Measurements from ENCODE around the gene PMVK.
A peak's percentile ranks its signal among the peaks of the same experiment; 100 is the strongest.

Gene PMVK

DNA sequence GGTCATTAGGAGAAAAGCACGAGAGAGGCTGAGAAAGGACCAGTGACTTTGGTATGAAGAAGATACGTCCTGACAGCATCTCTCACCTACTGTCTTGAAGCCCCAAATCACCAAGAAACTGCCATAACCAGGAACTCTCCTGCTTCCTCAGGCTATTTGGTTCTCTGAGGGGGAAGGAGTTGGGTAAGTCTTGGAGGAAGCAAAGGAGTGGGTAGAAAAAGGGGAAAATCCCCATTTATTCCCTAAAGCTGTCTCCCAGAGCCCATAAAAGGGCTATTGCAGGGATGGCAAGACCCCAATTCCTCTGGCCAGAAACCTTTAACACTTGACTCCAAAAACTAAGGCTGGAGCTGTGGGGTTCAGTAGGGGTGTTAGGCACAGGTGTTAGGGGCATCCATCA, 21.5 kb upstream of the PMVK start:
- no peak overlapping the region for H3K4me3 ChIP-seq (ENCODE audit: low read depth, low read length)
- ChIA-PET CTCF (interaction anchor here (0.6 to 5.5 kb wide), 4 partner anchors 17 to 102 kb away, joined by 4 to 70 read pairs (median 48); partner anchors contain the start of gene LENEP), POLR2A (interaction anchor here (0.5 kb wide), 1 partner anchor 16 kb away, joined by 4 read pairs; no protein-coding TSS in a partner anchor)
- DNase-seq (ENCODE audit: low read depth, low spot score), result no peak
- TF ChIP-seq CTCF (IDR thresholded peaks at IDR 0.05; ENCODE audit: insufficient read depth, low read length, missing control alignments), result no peak

GRCh38 chr1:154957091-154957657, 20.7 kb upstream of the PMVK start:
- no peak for DNase-seq (ENCODE audit: low read depth, low spot score)
- no peak for TF ChIP-seq CTCF (IDR thresholded peaks at IDR 0.05; ENCODE audit: insufficient read depth, low read length, missing control alignments)
- ChIA-PET CTCF (interaction anchor here (0.5 to 5.5 kb wide), 11 partner anchors 15 to 287 kb away, joined by 3 to 70 read pairs (median 11); partner anchors contain the start of genes ADAM15, LENEP and SHC1), POLR2A (interaction anchor here (3.2 kb wide), 1 partner anchor 13 kb away, joined by 22 read pairs; the partner anchor contains the start of gene SHC1)
- H3K4me3 ChIP-seq (ENCODE audit: low read depth, low read length), result no peak overlapping the region

- CTCF ChIA-PET, result interaction anchor here (0.5 to 5.5 kb wide), 20 partner anchors 8 to 396 kb away, joined by 3 to 70 read pairs (median 8); partner anchors contain the start of genes ADAM15, LENEP and SHC1
- DNase-seq (ENCODE audit: low read depth, low spot score), result no peak
- POLR2A ChIA-PET, result interaction anchor here (1.2 to 3.2 kb wide), 6 partner anchors 14 to 96 kb away, joined by 3 to 22 read pairs (median 7); partner anchors contain the start of genes CKS1B, PMVK and SHC1
- H3K4me3 ChIP-seq (ENCODE audit: low read depth, low read length), result peak overlapping the region; percentile 66
- no peak for TF ChIP-seq CTCF (IDR thresholded peaks at IDR 0.05; ENCODE audit: insufficient read depth, low read length, missing control alignments)
Observed at GRCh38 chr1:154956544-154956941, 20.0 kb upstream of the PMVK start.

- peak within 1 kb of the TSS; percentile 66 for H3K4me3 ChIP-seq (ENCODE audit: low read depth, low read length)
- POLR2A ChIA-PET, result interaction anchor here (0.7 to 3.2 kb wide), 10 partner anchors 14 to 96 kb away, joined by 3 to 22 read pairs (median 4); partner anchors contain the start of genes CKS1B, LENEP, PMVK and SHC1
- DNase-seq (ENCODE audit: low read depth, low spot score), result peak; percentile 50
- CTCF ChIA-PET, result interaction anchor here (0.8 to 5.5 kb wide), 26 partner anchors 9 to 396 kb away, joined by 3 to 70 read pairs (median 7); partner anchors contain the start of genes ADAM15, FLAD1, KRTCAP2 and LENEP
- TF ChIP-seq CTCF (IDR thresholded peaks at IDR 0.05; ENCODE audit: insufficient read depth, low read length, missing control alignments), result peak; percentile 31
Observed at GRCh38 chr1:154955718-154956543, 19.4 kb upstream of the PMVK start, which contains the start of gene PBXIP1. Gene PBXIP1 (minus strand): TSS chr1:154956099. CDS start chr1:154953721, 2,378 bp downstream.

- DNase-seq (ENCODE audit: low read depth, low spot score), result no peak
- POLR2A ChIA-PET, result interaction anchor here (0.7 to 3.2 kb wide), 10 partner anchors 15 to 97 kb away, joined by 3 to 22 read pairs (median 4); partner anchors contain the start of genes CKS1B, LENEP, PMVK and SHC1
- TF ChIP-seq CTCF (IDR thresholded peaks at IDR 0.05; ENCODE audit: insufficient read depth, low read length, missing control alignments), result no peak
- peak overlapping the region; percentile 66 for H3K4me3 ChIP-seq (ENCODE audit: low read depth, low read length)
- CTCF ChIA-PET, result interaction anchor here (0.7 to 5.5 kb wide), 28 partner anchors 9 to 395 kb away, joined by 3 to 70 read pairs (median 6); partner anchors contain the start of genes ADAM15, FLAD1, KRTCAP2 and LENEP
Observed at GRCh38 chr1:154955039-154955717, 18.7 kb upstream of the PMVK start.

All from AG04449 (cell line).